Endothelial cell of umbilical vein (primary cell): Measurements from ENCODE around the gene LAMC2. TPM values are rescaled to one million over a fixed set of nuclear protein-coding genes. Genes with fewer than 3 reads are reported as not detected.

ENCODE experiments used
- BruUV-seq: library from RNA; stranded (reverse); fragments of 400-500 nt; replicated peaks from 2 replicates; lab custom pipeline; 2021; lab: Mats Ljungman, UMichigan
- CTCF ChIA-PET: fragments of 300-600, 350-600 bp; sonication (Branson Sonifier 250); formaldehyde crosslinking; loops from one replicate; lab custom pipeline; 2021; ENCODE audit warnings: antibody characterized with exemption, inconsistent platforms; lab: Charles Lee
- POLR2A ChIA-PET: fragments of 300-600, 350-600 bp; sonication (Branson Sonifier 250); formaldehyde crosslinking; loops from one replicate; lab custom pipeline; 2021; ENCODE audit warnings: antibody characterized with exemption, inconsistent platforms; lab: Charles Lee
- DNase-seq: peaks from one replicate; pipeline ENCODE4 v3.0.0-alpha.2; 2011; ENCODE audit warnings: low read depth, low spot score
- FAIRE-seq: peaks from 2 replicates; lab custom pipeline; 2011; peaks lifted over from hg19 to GRCh38; lab: Jason Lieb, UNC
- H2AFZ ChIP-seq: 2 replicates; pipeline ENCODE4 v1.6.0; 2012; ENCODE audit warnings: low read depth, low read length, control low read depth, inconsistent platforms
- H3K27ac ChIP-seq: 2 replicates; pipeline ENCODE4 v1.5.1; 2011; ENCODE audit warnings: low read depth, mild to moderate bottlenecking, control low read depth, low read length, moderate library complexity; ENCODE audit not compliant: insufficient read depth
- H3K27me3 ChIP-seq, 2 experiments: 2 replicates each; pipeline versions ENCODE4 v1.6.0 to v1.6.1; 2011; ENCODE audit warnings: low read length in 2 of 2, mixed read lengths in 1 of 2; ENCODE audit not compliant: control insufficient read depth in 2 of 2, insufficient read depth in 2 of 2
- H3K36me3 ChIP-seq, 2 experiments: 2 replicates in 1 of 2; 3 replicates in 1 of 2; pipeline ENCODE4 v1.5.1; 2011; ENCODE audit warnings: low read length in 2 of 2, mild to moderate bottlenecking in 1 of 2, moderate library complexity in 1 of 2; ENCODE audit not compliant: control insufficient read depth in 2 of 2, insufficient read depth in 2 of 2; ENCODE audit errors: extremely low read depth in 1 of 2
- H3K4me1 ChIP-seq: 3 replicates; pipeline ENCODE4 v1.5.1; 2011; ENCODE audit warnings: mild to moderate bottlenecking, low read length; ENCODE audit not compliant: control insufficient read depth, insufficient read depth; ENCODE audit errors: extremely low read depth
- H3K4me2 ChIP-seq: 2 replicates; pipeline ENCODE4 v1.6.1; 2011; ENCODE audit warnings: low read length, control low read depth, mixed read lengths; ENCODE audit not compliant: insufficient read depth
- H3K4me3 ChIP-seq, 3 experiments: fragments of 200-600 bp in 1 of 3; sonication (generic), shearing (Covaris generic) in 1 of 3; replicated peaks in 1 of 3; 2 replicates each; pipeline ENCODE4 v1.5.1; 2011 to 2016; ENCODE audit warnings: control low read depth in 3 of 3, low read length in 3 of 3, mild to moderate bottlenecking in 2 of 3, inconsistent platforms in 1 of 3, low read depth in 1 of 3, moderate library complexity in 1 of 3; ENCODE audit not compliant: insufficient read depth in 1 of 3
- H3K79me2 ChIP-seq: 2 replicates; pipeline ENCODE4 v1.6.0; 2012; ENCODE audit warnings: low read length, inconsistent platforms; ENCODE audit not compliant: control insufficient read depth, insufficient read depth
- H3K9ac ChIP-seq: replicated peaks from 2 replicates; pipeline ENCODE3; 2011; ENCODE audit warnings: low read length, control low read depth; ENCODE audit not compliant: insufficient read depth; ENCODE audit errors: extremely low read depth
- H3K9me1 ChIP-seq: replicated peaks from 3 replicates; pipeline ENCODE4 v1.6.0; 2011; ENCODE audit warnings: mild to moderate bottlenecking, low read length; ENCODE audit not compliant: control insufficient read depth, insufficient read depth; ENCODE audit errors: extremely low read depth
- H3K9me3 ChIP-seq: replicated peaks from 2 replicates; pipeline ENCODE4 v1.5.1; 2012; ENCODE audit warnings: low read length, inconsistent platforms; ENCODE audit not compliant: control insufficient read depth, insufficient read depth
- H4K20me1 ChIP-seq: replicated peaks from 2 replicates; pipeline ENCODE3; 2011; ENCODE audit warnings: mild to moderate bottlenecking, low read length; ENCODE audit not compliant: control insufficient read depth, insufficient read depth; ENCODE audit errors: extremely low read depth
- EZH2 ChIP-seq: IDR thresholded peaks from 2 replicates; pipeline ENCODE4 v1.6.1; 2012; ENCODE audit warnings: borderline replicate concordance, low read depth, mild to moderate bottlenecking, moderate library complexity, low read length, inconsistent platforms; ENCODE audit not compliant: severe bottlenecking
- FOS ChIP-seq: IDR thresholded peaks from 2 replicates; pipeline ENCODE4 v1.6.1; 2011; ENCODE audit warnings: mild to moderate bottlenecking, low read length, moderate library complexity, borderline replicate concordance; ENCODE audit not compliant: insufficient read depth
- GATA2 ChIP-seq: IDR thresholded peaks from 2 replicates; pipeline ENCODE4 v1.7.0; 2011; ENCODE audit warnings: low read depth, mild to moderate bottlenecking, moderate library complexity, mixed read lengths, low read length; ENCODE audit not compliant: insufficient read length, insufficient read depth
- JUN ChIP-seq: IDR thresholded peaks from 2 replicates; pipeline ENCODE4 v1.6.1; 2011; ENCODE audit warnings: borderline replicate concordance, low read depth; ENCODE audit not compliant: insufficient read length, insufficient read depth
- MYC ChIP-seq: IDR thresholded peaks from one replicate; pipeline ENCODE4 v1.6.1; 2011; ENCODE audit warnings: mild to moderate bottlenecking, low read depth, low read length
- POLR2A ChIP-seq: IDR thresholded peaks from 2 replicates; pipeline ENCODE4 v1.6.1; 2012; ENCODE audit warnings: low read depth, mild to moderate bottlenecking, control low read depth, low read length
- POLR2AphosphoS5 ChIP-seq: IDR thresholded peaks from 2 replicates; pipeline ENCODE4 v1.6.1; 2012; ENCODE audit warnings: low read depth, mild to moderate bottlenecking, control low read depth, low read length, moderate library complexity; ENCODE audit not compliant: insufficient read depth
- dilution Hi-C: fragments of 300-500 bp; cut with MboI; formaldehyde crosslinking; loops from one replicate; pipeline ENCODE4 v1.15.0; 2019; ENCODE audit warnings: low sequenced_read_pairs; ENCODE audit not compliant: extremely low pct_ligation_motif_present
- intact Hi-C: fragments of 100-400 bp; cut with micrococcal nuclease; formaldehyde crosslinking; loops from one replicate; pipeline ENCODE4 v1.10.0; 2022
- polyA plus RNA-seq, 4 experiments: library from polyadenylated mRNA; depleted of rRNA in 3 of 4; stranded (reverse) in 3 of 4; unstranded in 1 of 4; fragments of >200 nt; gene quantifications; 2 replicates each; pipeline versions ENCODE4 v1.2.1 to v1.2.3, GENCODE V29; 2011 to 2012; ENCODE audit warnings: missing spikeins in 1 of 4
- total RNA-seq: library from RNA; stranded (reverse); gene quantifications from 2 replicates; pipeline ENCODE4 v1.2.3, GENCODE V29; 2021
- TF ChIP-seq, protein P1 (sequence below): IDR thresholded peaks from 2 replicates; pipeline ENCODE4 v1.6.1; 2011; ENCODE audit not compliant: insufficient read depth, insufficient read length
- TF ChIP-seq, protein P2 (sequence below), 2 donors: IDR thresholded peaks; 1 replicate in 1 of 2; 2 replicates in 1 of 2; pipeline ENCODE4 v1.5.1; 2011; ENCODE audit warnings: low read length in 2 of 2, mild to moderate bottlenecking in 2 of 2, moderate library complexity in 2 of 2, control low read depth in 1 of 2, inconsistent platforms in 1 of 2, low read depth in 1 of 2; ENCODE audit not compliant: insufficient read depth in 1 of 2; ENCODE audit errors: extremely low read depth in 1 of 2

Gene LAMC2
- total and polyA plus RNA-seq, 2 donors (not counting 3 experiments of a cell fraction or from before 2014, with no cell fraction given) = 0.23 to 0.82 TPM

DNA sequence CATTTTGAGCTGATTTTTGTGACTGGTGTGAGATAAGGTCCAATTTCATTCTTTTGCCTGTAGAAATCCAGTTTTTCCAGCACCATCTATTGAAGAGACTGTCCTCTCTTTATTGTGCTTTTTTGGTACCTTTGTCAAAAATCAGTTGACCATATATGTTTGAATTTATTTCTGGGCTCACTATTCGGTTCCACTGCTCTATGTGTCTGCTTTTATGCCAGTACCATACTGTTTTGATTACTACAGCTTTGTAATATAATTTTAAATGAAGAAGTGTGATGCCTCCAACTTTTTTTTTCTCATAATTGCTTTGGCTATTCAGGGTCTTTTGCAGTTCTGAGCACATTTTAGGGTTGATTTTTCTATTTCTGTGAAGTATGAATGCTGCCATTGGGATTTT, 69.0 kb downstream of the LAMC2 start:
- dilution Hi-C loops (no loop called here), intact Hi-C loops (no loop called here)
- Histone ChIP-seq H4K20me1 (no peaks in the 10 kb centered on the region), H3K4me3 (no peak overlapping the region), H3K27me3 (peaks cover 0 to 6% of the 10 kb centered on the region in 2 experiments), H3K4me1 (no peaks in the 10 kb centered on the region), H3K9ac (no peak overlapping the region), H3K4me2 (no peak overlapping the region), H2AFZ (no peak overlapping the region), H3K36me3 (no peaks in the 10 kb centered on the region), H3K79me2 (no peaks in the 10 kb centered on the region), H3K9me1 (no peaks in the 10 kb centered on the region), H3K9me3 (no peaks in the 10 kb centered on the region), H3K27ac (no peak overlapping the region)
- FAIRE-seq (no peak), DNase-seq (no peak)
- ChIA-PET CTCF (interaction anchor here (0.9 kb wide), 1 partner anchor 20 kb away, joined by 3 read pairs; no protein-coding TSS in a partner anchor), POLR2A (no interaction called here)
- BruUV-seq = no TSS peak
- TF ChIP-seq, protein P1, sequence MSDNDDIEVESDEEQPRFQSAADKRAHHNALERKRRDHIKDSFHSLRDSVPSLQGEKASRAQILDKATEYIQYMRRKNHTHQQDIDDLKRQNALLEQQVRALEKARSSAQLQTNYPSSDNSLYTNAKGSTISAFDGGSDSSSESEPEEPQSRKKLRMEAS = no peak
- TF ChIP-seq GATA2 (no peak), POLR2A (no peak), MYC (no peak), JUN (no peak), POLR2AphosphoS5 (no peak), FOS (no peak), EZH2 (no peak)
- TF ChIP-seq, protein P2, sequence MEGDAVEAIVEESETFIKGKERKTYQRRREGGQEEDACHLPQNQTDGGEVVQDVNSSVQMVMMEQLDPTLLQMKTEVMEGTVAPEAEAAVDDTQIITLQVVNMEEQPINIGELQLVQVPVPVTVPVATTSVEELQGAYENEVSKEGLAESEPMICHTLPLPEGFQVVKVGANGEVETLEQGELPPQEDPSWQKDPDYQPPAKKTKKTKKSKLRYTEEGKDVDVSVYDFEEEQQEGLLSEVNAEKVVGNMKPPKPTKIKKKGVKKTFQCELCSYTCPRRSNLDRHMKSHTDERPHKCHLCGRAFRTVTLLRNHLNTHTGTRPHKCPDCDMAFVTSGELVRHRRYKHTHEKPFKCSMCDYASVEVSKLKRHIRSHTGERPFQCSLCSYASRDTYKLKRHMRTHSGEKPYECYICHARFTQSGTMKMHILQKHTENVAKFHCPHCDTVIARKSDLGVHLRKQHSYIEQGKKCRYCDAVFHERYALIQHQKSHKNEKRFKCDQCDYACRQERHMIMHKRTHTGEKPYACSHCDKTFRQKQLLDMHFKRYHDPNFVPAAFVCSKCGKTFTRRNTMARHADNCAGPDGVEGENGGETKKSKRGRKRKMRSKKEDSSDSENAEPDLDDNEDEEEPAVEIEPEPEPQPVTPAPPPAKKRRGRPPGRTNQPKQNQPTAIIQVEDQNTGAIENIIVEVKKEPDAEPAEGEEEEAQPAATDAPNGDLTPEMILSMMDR (IDR thresholded peaks at IDR 0.05; ENCODE audit: extremely low read depth in 1 of 2, insufficient read depth in 1 of 2, low read depth in 1 of 2, low read length in 2 of 2) = no peak
